ENCODE measurements around the gene ATRN. TPM values are rescaled to one million over a fixed set of nuclear protein-coding genes. Genes with fewer than 3 reads are reported as not detected.

The ATRN gene
- total RNA-seq, 1 donor from 2014 or later, result 8.6 TPM

DNA sequence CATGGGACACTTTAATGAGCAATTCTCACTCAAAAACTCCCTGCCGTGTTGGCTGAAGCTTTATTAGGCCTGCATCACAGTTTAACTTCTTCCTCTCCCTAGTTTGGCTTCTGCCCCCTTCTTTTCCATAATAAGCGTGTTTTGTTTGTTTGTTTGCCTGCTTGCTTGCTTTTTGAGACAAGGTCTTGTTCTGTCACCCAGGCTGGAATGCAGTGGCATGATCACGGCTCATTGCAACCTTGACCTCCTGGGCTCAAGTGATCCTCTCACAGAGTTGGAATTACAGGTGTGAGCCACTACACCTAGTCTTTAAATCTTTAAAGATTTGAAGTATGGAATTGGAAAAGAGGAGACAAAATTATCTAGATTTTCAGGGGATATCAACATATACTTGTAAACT lies 38.0 kb upstream of the ATRN start:
- Histone ChIP-seq H3K4me3 (no peak overlapping the region), H3K27ac (no peak overlapping the region), H3K36me3 (no peaks in the 10 kb centered on the region), H3K4me1 (peaks cover 4 to 5% of the 10 kb centered on the region in 2 donors), H3K9me3 (no peaks in the 10 kb centered on the region), H3K27me3 (no peaks in the 10 kb centered on the region)
- DNase-seq (ENCODE audit: low spot score in 2 of 2), result no peak
- intact Hi-C loops (cut with DNase I), result no loop called here
- no peak for TF ChIP-seq CTCF (IDR thresholded peaks at IDR 0.05)

- intact Hi-C loops (cut with DNase I), result no loop called here
- TF ChIP-seq CTCF (IDR thresholded peaks at IDR 0.05), result no peak
- Histone ChIP-seq H3K27me3 (no peaks in the 10 kb centered on the region), H3K36me3 (no peaks in the 10 kb centered on the region), H3K9me3 (no peaks in the 10 kb centered on the region), H3K4me3 (no peak overlapping the region), H3K27ac (no peak overlapping the region), H3K4me1 (peaks cover 4 to 5% of the 10 kb centered on the region in 2 donors)
- no peak for DNase-seq (ENCODE audit: low spot score in 2 of 2)
These were observed 37.1 kb upstream of the ATRN start for GRCh38 chr20:3433744-3434143.

GRCh38 chr20:3434232-3434631 lies 36.6 kb upstream of the ATRN start:
- Histone ChIP-seq H3K9me3 (no peaks in the 10 kb centered on the region), H3K27me3 (no peaks in the 10 kb centered on the region), H3K4me1 (peaks cover 4 to 5% of the 10 kb centered on the region in 2 donors), H3K27ac (no peak overlapping the region), H3K4me3 (no peak overlapping the region), H3K36me3 (no peaks in the 10 kb centered on the region)
- DNase-seq (ENCODE audit: low spot score in 2 of 2), result no peak
- no peak for TF ChIP-seq CTCF (IDR thresholded peaks at IDR 0.05)
- intact Hi-C loops (cut with DNase I), result no loop called here

- Histone ChIP-seq H3K9me3 (no peaks in the 10 kb centered on the region), H3K27me3 (no peaks in the 10 kb centered on the region), H3K27ac (no peak overlapping the region), H3K4me3 (no peak overlapping the region), H3K4me1 (no peaks in the 10 kb centered on the region), H3K36me3 (no peaks in the 10 kb centered on the region)
- TF ChIP-seq CTCF (IDR thresholded peaks at IDR 0.05), result no peak
- intact Hi-C loops (cut with DNase I), result no loop called here
- DNase-seq (ENCODE audit: low spot score in 2 of 2), result no peak
These were observed 33.8 kb upstream of the ATRN start for GRCh38 chr20:3436864-3437574.

GRCh38 chr20:3446779-3447178 lies 24.0 kb upstream of the ATRN start:
- H3K27me3 ChIP-seq, result no peaks in the 10 kb centered on the region
- no peak for TF ChIP-seq CTCF (IDR thresholded peaks at IDR 0.05)
- H3K4me3 ChIP-seq, result no peak overlapping the region
- H3K27ac ChIP-seq, result no peak overlapping the region
- no peaks in the 10 kb centered on the region for H3K36me3 ChIP-seq
- no peaks in the 10 kb centered on the region for H3K9me3 ChIP-seq
- DNase-seq (ENCODE audit: low spot score in 2 of 2), result no peak
- intact Hi-C loops (cut with DNase I), result no loop called here
- no peaks in the 10 kb centered on the region for H3K4me1 ChIP-seq

DNA sequence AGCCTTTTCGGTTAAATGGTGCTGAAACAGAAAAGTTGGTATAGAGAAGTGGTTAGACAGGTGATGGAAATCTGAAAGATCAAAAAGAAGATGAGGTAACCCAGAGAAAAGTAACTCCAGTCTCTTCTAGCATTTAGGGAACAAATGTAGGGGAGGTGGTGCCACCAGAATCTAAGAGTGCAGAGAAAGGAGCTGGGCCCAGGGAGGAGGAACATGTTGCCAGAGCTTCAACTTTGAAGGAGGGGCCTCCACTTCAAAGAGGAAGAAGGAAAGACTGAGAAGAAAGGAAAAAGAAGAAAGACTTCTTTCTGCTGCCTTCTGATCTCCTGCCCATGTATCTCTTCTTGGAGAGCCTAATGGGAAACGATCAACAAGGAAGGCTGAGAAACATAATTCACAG lies 23.5 kb upstream of the ATRN start:
- Histone ChIP-seq H3K4me1 (no peaks in the 10 kb centered on the region), H3K27ac (no peak overlapping the region), H3K4me3 (no peak overlapping the region), H3K36me3 (no peaks in the 10 kb centered on the region), H3K9me3 (no peaks in the 10 kb centered on the region), H3K27me3 (no peaks in the 10 kb centered on the region)
- intact Hi-C loops (cut with DNase I), result no loop called here
- no peak for DNase-seq (ENCODE audit: low spot score in 2 of 2)
- no peak for TF ChIP-seq CTCF (IDR thresholded peaks at IDR 0.05)
